Sciatic nerve (tissue), 2 donors: ENCODE results near the gene CCL11. TPM values are rescaled to one million over a fixed set of nuclear protein-coding genes. Genes with fewer than 3 reads are reported as not detected.

Experiments used
- ATAC-seq: fragments of 200-7000 bp; cut with Tn5 transposase; one replicate; pipeline ENCODE4 v1.9.1; 2020; ENCODE audit warnings: mild to moderate bottlenecking, moderate library complexity
- DNase-seq: peaks from one replicate; pipeline ENCODE4 v3.0.0-alpha.2; 2020; ENCODE audit warnings: low spot score
- intact Hi-C: fragments of 100-400 bp; cut with DNase I; formaldehyde crosslinking; loops from one replicate; pipeline ENCODE4 v1.14.2; 2022
- total RNA-seq: library from RNA; stranded (reverse); fragmentation: NEBNext Ultra II Directional; extraction: Animal tissue kit (Norgen Biotek cat#: 25700); gene quantifications from one replicate; pipeline ENCODE4 v1.2.1, GENCODE V29; 2021
- donor health status: DM: no; HTN: no; CAD: no.
- donor health status: DM: no; HTN: no; CAD: no.

The CCL11 gene
- total RNA-seq: 0.67 TPM

- intact Hi-C loops: no loop called here
- no peak for DNase-seq
- ATAC-seq: no peak
Measured at GRCh38 chr17:34285286-34285792, at the start of gene CCL11. TSS of gene CCL11 (plus strand) at chr17:34285742. CDS start at chr17:34285809, 67 bp downstream.

- intact Hi-C loops: no loop called here
- no peak for ATAC-seq
Measured at GRCh38 chr17:34236281-34236892, 49.2 kb upstream of the CCL11 start.

GRCh38 chr17:34237458-34237857 lies 48.1 kb upstream of the CCL11 start:
- ATAC-seq (no peak), DNase-seq (no peak)
- intact Hi-C loops: no loop called here

More at GRCh38 chr17:34236281-34236892, 49.2 kb upstream of the CCL11 start:
- no peak for DNase-seq

GRCh38 chr17:34241062-34241461 lies 44.5 kb upstream of the CCL11 start:
- ATAC-seq: peak; percentile 73
- peak; percentile 85 for DNase-seq
- intact Hi-C loops: no loop called here

- DNase-seq: no peak
- intact Hi-C loops: no loop called here
- peak; percentile 32 for ATAC-seq
Measured at GRCh38 chr17:34242587-34243363, 42.8 kb upstream of the CCL11 start.

- intact Hi-C loops: no loop called here
- no peak for DNase-seq
- no peak for ATAC-seq
Measured at GRCh38 chr17:34243364-34244320, 41.9 kb upstream of the CCL11 start.

- no peak for DNase-seq
- intact Hi-C loops: no loop called here
Measured at GRCh38 chr17:34245351-34245905, 40.1 kb upstream of the CCL11 start.

GRCh38 chr17:34246446-34246845 lies 39.1 kb upstream of the CCL11 start:
- DNase-seq (no peak), ATAC-seq (peak; percentile 47)
- intact Hi-C loops: no loop called here

More at GRCh38 chr17:34245351-34245905, 40.1 kb upstream of the CCL11 start:
- no peak for ATAC-seq

- no peak for DNase-seq
- ATAC-seq: no peak
- intact Hi-C loops: no loop called here
Measured at GRCh38 chr17:34246881-34247280, 38.7 kb upstream of the CCL11 start.

GRCh38 chr17:34248511-34249024 lies 37.0 kb upstream of the CCL11 start:
- ATAC-seq: no peak
- no peak for DNase-seq
- intact Hi-C loops: no loop called here

GRCh38 chr17:34249061-34249460 lies 36.5 kb upstream of the CCL11 start:
- ATAC-seq: no peak
- intact Hi-C loops: no loop called here

GRCh38 chr17:34249478-34249877 lies 36.1 kb upstream of the CCL11 start:
- intact Hi-C loops: no loop called here
- no peak for ATAC-seq
- no peak for DNase-seq

More at GRCh38 chr17:34249061-34249460, 36.5 kb upstream of the CCL11 start:
- no peak for DNase-seq

GRCh38 chr17:34251186-34251585 lies 34.4 kb upstream of the CCL11 start:
- DNase-seq (no peak), ATAC-seq (no peak)
- intact Hi-C loops: no loop called here

GRCh38 chr17:34252095-34252443 lies 33.5 kb upstream of the CCL11 start:
- ATAC-seq (peak; percentile 44), DNase-seq (no peak)
- intact Hi-C loops: no loop called here

GRCh38 chr17:34252444-34253138 lies 33.0 kb upstream of the CCL11 start:
- ATAC-seq: peak; percentile 91
- intact Hi-C loops: no loop called here
- peak; percentile 97 for DNase-seq

GRCh38 chr17:34253139-34253525 lies 32.4 kb upstream of the CCL11 start:
- DNase-seq (no peak), ATAC-seq (no peak)
- intact Hi-C loops: no loop called here

GRCh38 chr17:34254146-34254545 lies 31.4 kb upstream of the CCL11 start:
- intact Hi-C loops: no loop called here
- ATAC-seq: peak; percentile 49
- DNase-seq: no peak

GRCh38 chr17:34254651-34255380 lies 30.7 kb upstream of the CCL11 start, which contains the start of gene CCL2:
TSS of gene CCL2 (plus strand) at chr17:34255285. CDS start at chr17:34255350, 65 bp downstream.
- ATAC-seq: peak; percentile 88
- intact Hi-C loops: no loop called here
- DNase-seq: peak; percentile 87
